ENCODE measurements around the gene ATF5. TPM values are rescaled to one million over a fixed set of nuclear protein-coding genes. Genes with fewer than 3 reads are reported as not detected.
A peak's percentile ranks its signal among the peaks of the same experiment; 100 is the strongest.

The ATF5 gene
- total RNA-seq, 1 donor from 2014 or later = 787 TPM

DNA sequence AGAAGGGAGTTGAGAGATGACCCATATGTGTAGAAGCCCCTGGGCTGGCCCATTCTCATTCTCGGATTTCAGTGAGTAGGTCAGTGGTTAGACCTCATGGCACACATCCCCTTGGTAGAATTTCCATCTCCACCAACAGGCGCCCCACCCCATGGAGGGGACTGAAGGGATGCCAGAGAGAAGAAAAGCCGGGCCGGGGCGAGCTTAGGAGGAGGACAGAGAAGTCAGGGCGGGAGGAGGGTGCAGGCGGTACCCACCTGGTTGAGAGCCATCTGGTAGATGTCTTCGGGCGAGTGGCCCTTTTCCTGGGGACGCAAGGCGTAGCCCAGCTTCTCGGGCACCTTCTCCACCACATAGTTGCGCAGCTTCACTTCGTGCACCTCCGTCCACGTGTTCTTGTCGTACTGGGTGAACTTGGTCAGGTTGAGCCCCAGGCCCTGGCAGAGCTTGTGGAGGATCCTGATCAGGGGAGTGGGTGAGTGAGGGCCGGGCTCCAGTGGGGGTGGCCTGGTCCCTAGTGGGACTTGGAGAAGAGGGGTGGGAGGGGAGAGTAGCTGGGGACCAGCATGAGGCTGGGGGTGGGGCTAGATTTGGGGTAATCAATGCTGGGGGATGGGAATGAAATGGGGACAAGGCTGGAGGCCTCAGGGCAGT lies 34.9 kb upstream of the ATF5 start:
- ATAC-seq = no peak

DNA sequence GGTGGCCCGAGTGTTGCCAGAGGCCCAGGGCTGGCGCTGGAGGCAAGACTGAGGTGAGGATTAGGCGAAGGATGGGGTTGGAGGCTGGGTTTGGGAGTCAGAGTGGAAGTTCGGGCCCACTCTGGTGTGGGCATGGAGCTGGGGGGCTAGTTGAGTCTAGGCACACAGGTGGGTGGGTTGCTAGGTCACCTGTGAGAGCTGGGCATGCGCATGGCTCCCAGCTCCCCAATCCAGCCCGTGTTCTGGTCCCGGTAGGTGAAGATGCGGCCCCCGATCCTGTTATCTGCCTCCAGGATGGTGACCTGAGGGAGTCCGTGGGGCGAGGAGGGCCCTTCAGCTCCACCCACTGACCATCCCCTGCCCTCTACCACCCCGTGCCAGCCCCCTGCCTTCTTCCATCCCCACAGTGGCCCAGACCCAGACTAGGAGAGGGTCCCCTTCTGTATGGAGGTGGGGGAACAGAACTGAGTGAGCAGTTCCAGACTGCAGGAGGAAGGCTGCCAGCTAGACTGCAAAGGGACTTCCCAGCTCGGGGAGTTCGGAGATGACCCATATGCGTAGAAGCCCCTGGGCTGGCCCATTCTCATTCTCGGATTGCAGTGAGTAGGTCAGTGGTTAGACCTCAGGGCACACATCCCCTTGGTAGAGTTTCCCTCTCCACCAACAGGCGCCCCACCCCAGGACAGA lies 34.0 kb upstream of the ATF5 start:
- ATAC-seq = no peak

More for the DNA sequence above, 34.9 kb upstream of the ATF5 start:
- DNase-seq (ENCODE audit: low spot score) = no peak

DNA sequence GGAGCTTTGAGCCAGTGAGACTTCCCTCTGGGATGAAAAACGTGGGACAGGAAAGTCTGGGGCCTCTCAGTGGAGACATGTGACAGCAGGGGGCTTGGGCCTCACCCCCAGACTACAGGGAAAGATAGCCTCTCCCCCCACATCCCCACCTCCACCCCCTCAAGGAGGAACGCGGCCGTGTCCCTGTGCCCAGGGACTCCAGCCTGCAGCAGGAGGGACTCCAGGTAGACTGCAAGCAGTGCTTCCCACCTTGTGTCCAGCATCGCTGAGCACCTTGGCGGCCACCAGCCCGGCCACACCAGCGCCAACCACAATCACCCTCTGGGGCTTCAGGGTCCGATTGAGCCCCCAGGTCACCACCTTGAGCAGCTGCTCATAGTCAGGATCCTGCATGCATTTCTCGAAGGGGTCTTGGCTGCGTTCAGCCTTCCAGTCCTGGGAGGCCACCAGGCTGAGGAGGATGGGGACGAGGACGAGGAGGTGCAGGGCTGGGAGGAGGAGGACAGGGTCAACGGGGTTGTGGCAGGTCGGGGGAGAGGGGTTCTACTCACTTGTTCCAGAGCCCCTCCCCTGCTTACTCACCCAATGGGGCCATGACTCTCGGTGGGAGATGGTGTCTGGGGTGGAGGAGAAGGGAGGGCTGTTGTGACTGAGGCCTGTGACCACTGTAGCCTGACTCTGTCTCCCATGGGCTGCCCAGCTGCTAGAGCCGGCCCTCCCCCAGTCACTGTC lies 33.3 kb upstream of the ATF5 start:
- ATAC-seq = no peak
- no peak for DNase-seq (ENCODE audit: low spot score)

More for the DNA sequence above, 34.0 kb upstream of the ATF5 start:
- DNase-seq (ENCODE audit: low spot score) = no peak

DNA sequence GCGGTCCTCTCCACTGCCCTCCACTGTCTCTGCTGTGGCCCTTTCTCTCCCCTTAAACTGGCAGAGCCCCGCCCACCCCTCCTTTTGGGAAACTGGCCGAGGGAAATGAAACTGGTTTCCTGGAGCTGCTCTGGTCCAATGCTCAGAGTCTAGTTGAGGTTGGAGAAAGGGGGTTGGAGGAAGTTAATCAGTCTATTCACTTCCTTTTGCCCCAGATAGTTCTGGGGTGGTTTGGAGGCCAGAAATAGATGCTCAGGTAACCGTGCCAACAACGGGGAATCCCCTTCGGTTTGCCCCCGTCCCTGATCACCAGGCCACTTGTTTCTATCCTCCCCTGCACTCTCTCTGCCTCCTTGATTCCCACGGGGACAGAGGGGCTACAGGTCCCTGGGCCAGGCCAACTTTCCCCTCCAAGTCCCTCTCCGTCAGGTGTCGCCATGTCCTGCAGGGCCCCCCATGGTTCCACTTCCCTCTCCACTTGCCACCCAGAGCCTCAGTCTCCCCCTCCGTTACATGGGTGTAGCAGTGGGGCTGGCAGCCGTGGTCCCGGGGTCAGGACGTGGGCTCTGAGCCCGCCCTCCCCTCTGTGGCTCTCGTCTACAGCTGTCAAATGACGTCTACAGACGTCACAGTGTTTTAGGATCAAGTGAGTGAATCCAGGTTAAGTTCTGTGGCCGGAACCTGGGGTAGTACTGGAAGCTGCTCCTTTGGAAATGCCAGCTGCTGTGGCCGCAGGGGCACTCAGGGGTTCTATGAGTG lies 32.0 kb upstream of the ATF5 start, which contains the start of gene IL4I1:
IL4I1 (minus strand) TSS at position 25 of the 759 bp plus-strand sequence. CDS start 727 bp downstream, outside the sequence.
- DNase-seq (ENCODE audit: low spot score) = no peak
- ATAC-seq = peak; percentile 48

DNA sequence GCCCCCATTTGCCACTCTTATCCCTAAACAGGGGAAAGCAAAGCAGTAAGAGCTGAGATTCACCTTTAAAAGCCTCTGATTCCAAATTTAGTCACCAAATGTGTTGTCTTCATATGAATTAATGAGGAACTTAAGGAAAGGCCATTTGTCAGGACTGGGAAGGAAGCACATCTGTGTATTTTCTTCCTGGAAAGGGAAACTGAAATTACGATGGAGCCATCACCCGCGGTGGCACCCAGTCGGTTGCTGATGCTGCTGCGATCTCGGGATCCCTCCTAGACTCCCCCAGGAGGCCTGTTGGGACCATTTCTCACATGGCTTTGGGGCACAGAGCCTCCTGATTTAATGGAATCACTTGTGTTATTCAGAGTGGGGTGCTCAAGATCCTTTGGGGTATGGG lies 24.9 kb upstream of the ATF5 start:
- ATAC-seq (no peak), DNase-seq (ENCODE audit: low spot score) (no peak)

DNA sequence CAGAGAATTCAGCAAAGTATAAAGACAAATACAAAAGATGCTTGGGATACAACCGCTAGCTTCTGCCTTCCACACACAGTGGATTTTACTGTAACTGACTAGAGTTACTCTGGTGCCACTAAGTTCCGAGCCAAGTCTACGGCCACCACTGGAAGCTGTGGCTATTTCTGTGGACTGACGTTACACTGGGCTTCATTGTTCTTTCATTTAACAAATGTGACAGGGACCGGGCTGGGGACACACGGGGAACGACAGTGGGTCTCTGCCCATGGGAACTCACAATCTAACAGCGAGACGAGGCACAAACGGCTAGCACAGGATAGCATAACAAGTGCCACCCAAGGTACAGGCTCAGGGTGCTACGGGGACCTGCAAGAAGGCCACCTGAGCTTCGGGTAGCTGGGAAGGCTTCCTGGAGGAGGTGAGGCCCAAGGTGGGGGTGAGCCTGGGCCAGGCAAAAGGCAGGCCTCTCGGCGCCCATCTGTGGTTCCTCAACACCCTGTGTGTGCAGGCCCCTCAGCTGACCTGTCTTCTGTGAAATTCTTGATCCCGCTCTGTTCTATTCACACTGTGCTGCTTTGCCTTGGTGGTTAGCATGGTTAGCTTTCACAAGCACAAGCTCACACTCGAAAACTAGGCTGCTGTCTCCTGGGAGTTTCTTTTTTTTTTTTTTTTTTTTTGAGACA lies 22.0 kb upstream of the ATF5 start:
- no peak for ATAC-seq
- DNase-seq (ENCODE audit: low spot score) = no peak

DNA sequence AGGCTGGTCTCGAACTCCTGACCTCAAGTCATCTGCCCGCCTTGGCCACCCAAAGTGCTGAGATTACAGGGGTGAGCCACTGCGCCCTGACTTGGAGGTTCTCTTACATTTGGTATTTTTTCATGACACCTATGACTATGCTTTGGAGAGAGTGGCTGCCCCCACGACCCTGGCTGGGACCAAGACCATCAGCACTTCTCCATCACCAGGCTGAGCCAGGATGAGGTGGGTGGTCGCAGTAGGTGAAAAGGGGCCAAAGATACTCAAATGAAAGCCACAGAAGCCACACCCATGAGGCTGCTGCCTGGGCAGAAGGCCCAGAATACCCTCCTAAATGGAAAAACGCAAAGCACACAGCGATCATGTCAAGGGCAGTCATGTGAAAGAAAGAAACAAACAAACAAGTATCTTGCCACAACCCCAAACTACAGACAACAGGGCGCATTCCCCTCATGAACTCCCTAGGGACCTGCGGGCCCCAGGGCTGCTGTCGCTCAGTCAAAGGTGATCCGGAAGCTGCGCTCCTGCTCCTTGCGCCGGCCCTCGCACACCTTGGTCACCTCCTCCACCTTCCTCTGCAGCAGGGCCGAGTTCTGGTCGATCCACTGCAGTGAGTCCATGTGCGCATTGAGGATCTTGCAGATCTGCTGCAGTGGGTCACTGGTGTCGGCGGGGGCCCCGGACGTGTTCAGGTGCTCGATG lies 21.1 kb upstream of the ATF5 start:
- DNase-seq (ENCODE audit: low spot score) (no peak), ATAC-seq (no peak)

DNA sequence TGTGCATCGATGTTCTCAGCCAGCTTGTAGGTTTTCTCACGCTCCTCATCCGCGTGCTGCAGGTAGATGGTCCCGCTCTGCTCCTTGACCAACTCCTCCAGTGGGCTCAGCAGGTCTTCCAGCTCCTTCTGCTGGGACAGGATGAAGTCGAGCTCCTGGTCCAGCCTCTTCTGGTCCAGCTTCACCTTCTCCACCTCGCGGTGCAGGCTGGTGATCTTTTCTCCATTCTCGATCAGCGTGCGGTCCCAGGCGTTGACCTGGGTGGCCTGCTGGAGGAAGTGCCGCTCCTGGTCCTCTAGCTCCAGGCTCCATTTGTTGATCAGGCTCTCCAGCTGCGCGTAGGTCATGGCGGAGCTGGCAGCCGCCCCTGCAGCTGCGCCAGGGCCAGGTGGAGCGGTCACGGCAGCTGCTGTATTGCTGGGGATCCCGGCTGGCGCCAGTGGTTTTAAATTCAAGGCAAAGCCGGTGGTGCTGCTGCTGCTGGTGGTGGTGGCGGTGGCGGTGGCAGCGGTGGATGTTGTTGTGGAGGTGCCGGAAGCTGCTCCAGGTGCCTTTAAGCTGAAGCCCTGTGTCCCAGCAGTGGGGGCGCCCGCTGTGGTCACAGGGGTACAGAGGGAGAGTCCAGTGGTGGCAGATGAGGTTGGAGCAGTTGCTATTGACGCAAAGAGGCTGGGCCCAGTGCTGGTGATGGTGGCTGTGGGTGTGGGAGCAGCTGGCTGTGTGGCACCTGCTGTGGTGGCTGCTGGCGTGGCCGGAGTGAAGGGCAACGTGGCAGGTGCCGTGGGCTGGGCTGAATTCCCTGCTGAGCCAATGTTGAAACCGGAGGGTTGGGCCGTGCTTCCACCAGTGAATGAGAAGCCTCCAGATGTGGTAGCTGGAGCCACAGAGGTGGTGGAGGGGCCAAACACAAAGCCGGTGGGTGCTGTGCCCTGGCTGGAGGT lies 20.3 kb upstream of the ATF5 start:
- DNase-seq (ENCODE audit: low spot score) (no peak), ATAC-seq (no peak)

DNA sequence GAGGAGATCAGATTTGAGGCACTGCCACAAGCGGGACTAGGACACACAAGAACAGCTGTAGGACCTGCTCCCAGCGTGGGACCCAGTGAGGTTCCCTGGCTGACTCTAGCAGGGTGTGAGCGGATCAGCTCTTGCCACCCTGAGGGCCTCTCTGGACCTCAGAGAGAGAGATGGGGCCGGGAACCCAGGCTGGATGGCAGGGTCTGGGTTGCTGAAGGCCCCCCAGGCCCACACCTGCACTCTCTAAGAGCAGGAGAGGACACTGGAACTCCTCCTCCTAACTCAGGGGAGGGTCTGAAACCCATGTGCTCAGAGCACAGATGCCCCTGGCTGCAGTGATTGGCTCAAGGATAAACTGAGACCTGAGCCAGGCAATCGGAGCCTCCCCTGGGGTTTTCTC lies 18.8 kb upstream of the ATF5 start:
- DNase-seq (ENCODE audit: low spot score) (no peak), ATAC-seq (no peak)

DNA sequence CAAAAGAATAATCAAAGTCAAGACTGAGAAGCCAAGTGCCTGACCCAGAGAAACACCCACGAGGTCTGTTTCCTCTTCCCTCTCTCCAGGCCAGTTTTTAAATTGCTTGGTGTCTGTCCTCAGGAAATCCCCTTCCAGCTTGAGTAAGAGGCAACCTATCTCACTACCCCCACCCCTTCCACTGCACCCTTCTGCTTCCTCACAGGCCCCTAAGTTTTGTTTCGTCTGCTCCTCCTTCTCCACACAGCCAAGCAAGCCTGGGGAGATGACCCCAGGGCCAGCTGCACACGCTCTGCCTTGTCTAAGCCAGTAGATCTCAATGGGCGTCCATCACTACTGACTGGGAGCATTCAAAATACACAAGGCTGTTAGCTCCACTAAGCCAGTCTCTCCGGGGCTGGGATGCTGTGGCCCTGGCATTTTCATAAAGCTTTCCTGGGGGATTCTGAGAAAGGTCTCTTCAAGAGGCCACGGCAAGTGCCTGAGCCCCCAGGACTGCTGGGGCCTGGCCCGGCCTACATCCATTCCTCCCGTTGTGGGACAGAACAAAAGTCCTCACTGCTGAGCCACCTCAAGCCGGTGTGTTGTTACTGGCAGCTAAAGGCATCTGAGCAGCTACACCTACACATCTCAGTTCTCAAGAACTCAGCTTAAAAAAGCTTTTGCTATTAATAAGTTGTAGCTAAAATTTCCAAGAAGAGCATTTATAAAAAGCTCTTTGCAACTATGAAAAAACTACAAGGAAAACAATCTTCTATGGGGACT lies 17.4 kb upstream of the ATF5 start:
- DNase-seq (ENCODE audit: low spot score) = no peak
- peak; percentile 18 for ATAC-seq

DNA sequence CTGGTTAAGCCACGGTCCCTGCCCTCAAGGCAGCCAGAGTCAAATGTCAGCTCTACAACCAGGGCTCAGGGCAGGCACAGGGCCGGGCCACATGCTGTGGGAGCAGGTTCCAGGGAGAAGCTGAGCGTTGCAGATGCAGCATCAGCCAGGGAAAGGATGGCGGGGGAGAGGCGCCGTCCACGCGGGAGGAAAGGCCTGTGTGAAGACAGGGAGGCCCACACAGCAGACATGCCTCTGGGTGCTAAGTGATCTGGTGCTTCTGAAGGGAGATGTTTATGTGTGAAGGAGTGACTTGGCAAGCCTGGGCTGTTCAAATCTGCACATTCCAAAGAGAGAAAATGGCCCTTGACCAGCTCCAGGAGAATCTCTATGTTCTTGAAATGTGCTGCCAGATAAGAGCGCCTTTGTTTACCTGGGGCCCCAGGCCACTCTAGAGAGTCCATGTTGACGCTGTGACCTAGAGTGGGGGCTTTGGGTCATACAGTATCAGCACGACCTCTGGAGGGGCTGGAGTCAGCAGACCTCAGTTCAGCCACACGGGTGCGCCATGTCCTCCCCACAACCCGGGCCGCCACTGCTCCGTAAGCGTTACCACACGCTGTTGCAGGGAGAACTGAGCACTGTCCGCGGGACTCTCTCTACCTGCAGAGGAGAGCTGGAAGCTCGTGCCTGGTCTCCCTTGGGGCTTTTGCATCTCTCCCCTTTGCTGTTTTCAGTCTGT lies 15.9 kb upstream of the ATF5 start:
- no peak for DNase-seq (ENCODE audit: low spot score)
- ATAC-seq = no peak

DNA sequence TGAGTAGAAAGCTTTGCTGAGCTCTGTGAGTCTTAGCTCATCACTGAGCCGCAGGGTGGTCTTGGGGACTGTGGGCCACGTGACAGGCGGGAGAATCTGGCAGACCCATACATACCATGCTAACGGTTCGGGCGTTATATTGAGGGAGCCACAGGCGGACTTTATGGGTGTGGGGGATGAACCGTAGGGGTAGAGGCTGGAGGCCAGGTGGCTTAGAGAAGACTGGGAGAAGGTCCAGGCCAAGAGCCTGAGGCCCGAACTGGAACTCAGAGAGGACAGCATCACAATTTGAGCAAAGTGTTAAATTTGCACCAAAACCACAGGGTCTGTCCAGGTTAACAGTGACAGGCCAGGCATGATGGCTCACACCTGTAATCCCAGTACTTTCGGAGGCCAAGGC lies 15.3 kb upstream of the ATF5 start:
- ATAC-seq (no peak), DNase-seq (ENCODE audit: low spot score) (no peak)

DNA sequence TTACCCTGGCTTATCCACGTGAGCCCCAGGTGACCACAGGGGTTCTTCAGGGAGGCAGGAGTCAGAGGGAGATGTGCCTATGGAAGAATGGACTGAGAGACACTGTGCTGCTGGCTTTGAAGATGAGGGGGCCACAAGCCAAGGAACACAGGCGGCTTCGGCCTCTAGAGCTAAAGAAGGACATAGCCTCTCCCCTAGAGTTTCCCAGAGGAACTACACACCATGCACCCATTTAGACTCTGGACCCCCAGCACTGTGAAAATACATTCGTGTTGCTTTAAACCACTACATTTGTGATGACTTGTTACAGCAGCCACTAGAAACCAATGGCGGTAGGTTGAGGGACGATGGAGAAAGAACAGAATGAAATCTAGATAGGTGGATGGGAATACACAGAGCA lies 13.7 kb upstream of the ATF5 start:
- DNase-seq (ENCODE audit: low spot score) (no peak), ATAC-seq (no peak)

DNA sequence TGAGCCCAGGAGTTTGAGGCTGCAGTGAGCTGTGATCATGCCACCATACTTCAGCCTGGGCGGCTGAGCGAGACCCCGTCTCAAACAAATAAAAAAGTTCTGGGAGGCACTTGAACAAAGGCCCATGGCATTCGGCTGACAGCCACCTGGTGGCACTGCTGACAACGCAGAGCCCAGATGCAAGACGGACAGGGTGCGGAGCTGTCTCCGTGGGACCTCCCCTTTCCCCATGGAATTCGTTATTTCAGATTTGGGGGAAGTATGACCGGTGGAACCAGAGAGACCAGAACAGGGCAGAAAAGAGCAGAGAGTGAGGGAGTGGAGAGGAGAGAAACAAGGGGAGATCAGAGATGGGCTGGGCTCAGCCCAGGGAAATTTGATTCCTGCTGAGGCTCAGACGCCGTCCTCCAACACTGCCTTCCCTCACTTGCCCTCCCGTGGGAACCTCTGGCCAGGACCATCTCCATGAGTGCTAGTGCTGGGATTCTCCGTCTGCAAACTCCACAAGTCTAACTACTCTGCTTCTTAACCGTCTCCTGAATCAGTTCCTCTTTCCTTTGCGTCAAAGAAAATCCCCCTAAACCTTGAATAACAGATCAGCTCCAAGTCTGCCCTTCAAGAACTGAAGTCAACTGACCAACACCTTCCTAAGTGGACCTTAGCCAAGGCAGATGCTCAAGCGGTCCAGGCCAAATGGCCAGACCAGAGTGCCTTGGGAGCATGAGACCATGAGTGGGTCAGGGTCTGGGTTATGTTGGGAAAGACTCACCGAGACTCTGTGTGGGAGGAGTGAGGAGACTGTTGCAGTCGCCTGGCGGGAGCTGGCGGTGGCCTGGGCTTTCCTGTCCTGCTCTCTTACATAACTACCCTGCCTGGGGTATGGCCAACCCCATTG lies 11.9 kb upstream of the ATF5 start:
- peak; percentile 90 for ATAC-seq
- peak; percentile 84 for DNase-seq (ENCODE audit: low spot score)

DNA sequence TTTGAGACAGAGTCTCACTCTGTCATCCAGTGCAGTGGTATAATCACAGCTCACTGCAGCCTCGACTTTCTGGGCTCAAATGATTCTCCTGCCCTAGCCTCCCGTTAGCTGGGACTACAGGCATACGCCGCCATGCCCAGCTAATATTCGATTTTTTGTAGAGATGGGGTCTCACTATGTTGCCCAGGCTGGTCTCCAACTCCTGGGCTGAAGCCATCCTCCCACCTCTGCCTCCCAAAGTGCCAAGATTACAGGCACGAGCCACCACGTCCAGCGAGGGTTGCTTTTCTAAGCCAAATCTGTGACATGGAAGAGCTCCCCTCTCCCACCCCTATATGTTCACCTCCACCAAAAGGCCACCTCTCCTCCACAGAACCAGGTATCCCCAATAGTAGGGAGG lies 10.9 kb upstream of the ATF5 start:
- DNase-seq (ENCODE audit: low spot score) = no peak
- ATAC-seq = no peak

DNA sequence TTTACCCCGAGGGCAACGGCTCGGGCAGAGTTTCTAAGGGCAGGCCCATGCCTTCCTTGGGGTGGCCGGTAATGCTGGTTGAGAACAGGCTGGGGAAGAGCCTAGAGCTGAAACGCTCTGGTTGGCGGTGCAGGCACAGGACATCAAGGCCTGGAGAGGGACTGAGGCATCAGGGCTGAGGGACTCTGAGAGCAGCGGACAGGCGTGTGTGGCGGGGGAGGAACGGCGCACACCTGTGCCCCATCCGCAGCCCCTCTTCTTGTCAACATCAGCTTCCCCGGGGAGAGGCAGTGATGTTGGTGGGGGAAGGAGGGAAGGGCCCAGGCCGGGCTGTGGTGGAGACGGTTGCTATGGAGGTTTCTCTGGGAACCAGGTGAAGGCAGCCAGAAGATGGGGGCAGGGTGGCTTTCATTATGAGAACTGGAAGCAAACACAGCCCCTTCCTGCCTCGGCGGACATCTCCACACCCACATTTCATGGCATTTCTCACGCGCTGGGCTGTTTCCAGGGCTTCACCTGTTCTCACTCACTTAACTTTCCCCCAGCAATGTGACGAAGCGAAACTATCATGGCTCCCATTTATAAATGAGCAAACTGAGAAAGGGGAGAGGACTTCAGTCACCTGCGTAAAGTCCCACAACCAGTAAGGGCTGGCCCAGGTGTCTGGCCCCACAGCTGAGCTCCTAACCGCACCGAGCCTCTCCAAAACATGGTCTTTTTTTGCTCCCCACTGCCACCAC lies 8.2 kb upstream of the ATF5 start:
- no peak for DNase-seq (ENCODE audit: low spot score)
- no peak for ATAC-seq

Data from left lobe of liver (tissue), 2 donors.